Urinary bladder (tissue), 4 donors: ENCODE measurements around the gene PKD2. TPM values are rescaled to one million over a fixed set of nuclear protein-coding genes. Genes with fewer than 3 reads are reported as not detected.
A peak's percentile ranks its signal among the peaks of the same experiment; 100 is the strongest.

ENCODE experiments used
- DNase-seq: peaks from one replicate; pipeline ENCODE4 v3.0.0-alpha.2; 2015; ENCODE audit errors: extremely low spot score
- H3K27ac ChIP-seq: one replicate; pipeline ENCODE4 v1.5.1; 2013; ENCODE audit warnings: low read depth, mild to moderate bottlenecking, moderate library complexity
- H3K36me3 ChIP-seq: one replicate; pipeline ENCODE4 v1.6.1; 2013; ENCODE audit warnings: mild to moderate bottlenecking, moderate library complexity; ENCODE audit not compliant: insufficient read depth
- H3K4me1 ChIP-seq: one replicate; pipeline ENCODE4 v1.6.1; 2013; ENCODE audit warnings: mild to moderate bottlenecking, moderate library complexity; ENCODE audit not compliant: insufficient read depth
- H3K4me3 ChIP-seq: one replicate; pipeline ENCODE4 v1.5.1; 2013; ENCODE audit warnings: low read depth, low read length
- WGBS: extraction: QIAGEN DNeasy Blood & Tissue Kit; methylation state at CpG from one replicate; pipeline ENCODE4 v1.1.7; 2013; 5-methylcytosine and 5-hydroxymethylcytosine counted together
- polyA plus RNA-seq: library from polyadenylated mRNA; stranded (reverse); fragments of 200-250 nt; gene quantifications from one replicate; pipeline ENCODE4 v1.2.3, GENCODE V29; 2013
- total RNA-seq: library from RNA; depleted of rRNA; stranded (reverse); fragments of >200 nt; gene quantifications from one replicate; pipeline ENCODE4 v1.2.3, GENCODE V29; 2014
- donor health status: healthy with polysubstance abuse.
- donor health status: healthy.

The PKD2 gene
- total RNA-seq = 101 TPM
- 33.4 TPM for polyA plus RNA-seq

DNA sequence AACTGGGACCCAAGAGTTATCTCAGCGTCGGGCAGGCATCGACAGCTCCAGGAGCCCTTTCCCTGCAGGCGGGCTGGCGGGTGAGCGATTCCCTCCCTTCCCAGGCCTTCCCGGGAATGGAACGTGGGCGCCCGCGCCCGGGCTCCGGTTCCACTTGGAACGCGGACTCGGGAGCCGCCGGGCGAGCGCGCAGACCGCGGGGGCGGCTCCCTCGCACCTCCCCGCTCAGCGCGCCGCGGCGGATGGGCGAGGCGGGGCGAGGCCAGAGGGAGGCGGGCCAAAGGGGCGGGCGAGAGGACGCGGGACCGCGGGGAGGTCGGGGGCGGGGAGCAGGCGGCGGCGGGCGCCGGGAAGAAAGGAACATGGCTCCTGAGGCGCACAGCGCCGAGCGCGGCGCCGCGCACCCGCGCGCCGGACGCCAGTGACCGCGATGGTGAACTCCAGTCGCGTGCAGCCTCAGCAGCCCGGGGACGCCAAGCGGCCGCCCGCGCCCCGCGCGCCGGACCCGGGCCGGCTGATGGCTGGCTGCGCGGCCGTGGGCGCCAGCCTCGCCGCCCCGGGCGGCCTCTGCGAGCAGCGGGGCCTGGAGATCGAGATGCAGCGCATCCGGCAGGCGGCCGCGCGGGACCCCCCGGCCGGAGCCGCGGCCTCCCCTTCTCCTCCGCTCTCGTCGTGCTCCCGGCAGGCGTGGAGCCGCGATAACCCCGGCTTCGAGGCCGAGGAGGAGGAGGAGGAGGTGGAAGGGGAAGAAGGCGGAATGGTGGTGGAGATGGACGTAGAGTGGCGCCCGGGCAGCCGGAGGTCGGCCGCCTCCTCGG lies at the start of gene PKD2:
PKD2 (plus strand) TSS at position 332 of the 818 bp plus-strand sequence; CDS start at position 431, 99 bp downstream.
- WGBS = under 1% methylated on average over 116 of the region's 116 CpGs
- peak within 1 kb of the TSS; percentile 70 for H3K27ac ChIP-seq
- peak within 1 kb of the TSS; percentile 98 for H3K4me3 ChIP-seq
- H3K36me3 ChIP-seq = no peaks in the 10 kb centered on the region
- DNase-seq = no peak
- H3K4me1 ChIP-seq = no peaks in the 10 kb centered on the region

DNA sequence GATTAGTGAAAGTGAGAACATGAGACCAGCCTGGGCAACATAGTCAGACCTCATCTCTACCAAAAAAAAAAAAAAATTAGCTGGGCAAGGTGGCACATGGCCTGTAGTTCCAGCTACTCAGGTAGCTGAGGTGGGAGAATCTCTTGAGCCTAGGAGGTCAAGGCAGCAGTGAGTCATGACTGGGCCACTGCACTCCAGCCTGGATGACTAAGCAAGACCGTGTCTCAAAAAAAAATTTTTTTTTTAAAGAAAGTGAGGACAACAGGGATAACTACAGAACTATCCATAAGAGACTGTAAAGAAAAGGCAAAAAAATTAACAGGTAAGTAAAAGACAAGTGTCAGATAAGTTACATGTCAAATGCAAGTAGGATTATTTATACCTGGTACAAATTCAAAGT lies 45.4 kb upstream of the PKD2 start:
- no peaks in the 10 kb centered on the region for H3K4me1 ChIP-seq
- H3K4me3 ChIP-seq = no peak overlapping the region
- no peak for DNase-seq
- no peak overlapping the region for H3K27ac ChIP-seq
- 55% methylated on average over 1 of the region's 1 CpG for WGBS
- no peaks in the 10 kb centered on the region for H3K36me3 ChIP-seq

DNA sequence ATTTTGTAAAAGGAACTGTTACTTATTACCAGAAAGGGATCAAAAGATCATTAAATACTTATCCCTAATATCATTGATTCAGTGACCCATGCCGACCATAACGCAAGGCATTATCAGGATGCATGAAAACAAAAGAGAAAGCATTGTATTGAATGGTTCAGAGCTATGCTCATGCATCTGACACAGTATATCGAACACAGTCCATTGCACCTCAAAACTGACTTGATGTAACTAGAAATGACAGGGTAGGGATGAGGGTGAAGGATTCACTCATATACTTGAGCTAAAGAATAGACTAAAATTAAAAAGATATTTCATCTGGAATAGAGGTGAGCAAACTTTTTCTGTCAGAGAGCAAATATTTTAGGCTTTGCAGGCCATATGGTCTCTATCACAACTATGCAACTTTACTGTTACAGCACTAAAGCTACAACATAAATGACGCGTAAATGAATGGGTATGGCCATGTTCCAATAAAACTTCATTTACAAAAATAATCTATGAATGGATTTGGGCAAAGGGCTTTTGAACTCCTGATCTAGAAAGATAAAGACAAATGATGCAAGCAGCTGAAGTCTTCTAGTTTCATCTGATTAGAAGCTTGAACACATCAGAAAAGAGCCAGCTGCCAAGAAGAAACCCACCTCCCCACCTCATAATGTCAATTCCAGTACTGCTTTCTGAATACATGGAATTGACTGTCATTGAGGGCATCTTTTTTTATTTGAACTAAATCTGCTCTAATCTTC lies 44.9 kb upstream of the PKD2 start:
- no peak for DNase-seq
- no peak overlapping the region for H3K4me3 ChIP-seq
- no peaks in the 10 kb centered on the region for H3K4me1 ChIP-seq
- no peak overlapping the region for H3K27ac ChIP-seq
- no peaks in the 10 kb centered on the region for H3K36me3 ChIP-seq
- 66% methylated on average over 5 of the region's 5 CpGs for WGBS

DNA sequence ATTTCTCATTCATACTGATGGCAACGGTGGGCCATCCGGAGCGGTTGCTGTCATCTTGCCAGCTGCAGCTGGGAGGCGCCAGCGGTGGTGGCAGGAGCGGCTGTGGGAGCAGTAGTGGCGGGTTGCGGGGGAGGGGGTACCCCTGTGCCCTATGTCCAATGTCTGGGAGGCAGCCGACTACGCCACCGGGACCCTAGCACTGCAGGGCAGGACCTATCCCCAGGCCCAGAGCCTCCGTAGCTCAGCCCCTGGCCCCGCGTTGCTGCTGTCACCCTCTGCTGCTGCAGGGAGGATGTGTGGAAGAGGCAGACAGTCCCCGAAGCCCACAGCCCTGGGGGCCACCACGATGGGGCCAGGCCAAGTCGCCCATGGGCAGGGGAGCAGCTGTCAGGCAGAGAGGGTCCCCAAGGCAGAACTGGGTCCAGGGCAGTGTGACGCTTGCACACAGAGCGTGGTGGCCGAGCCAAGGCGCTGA lies 41.9 kb upstream of the PKD2 start:
- no peaks in the 10 kb centered on the region for H3K4me1 ChIP-seq
- no peak overlapping the region for H3K4me3 ChIP-seq
- H3K36me3 ChIP-seq = no peaks in the 10 kb centered on the region
- 92% methylated on average over 21 of the region's 21 CpGs for WGBS
- H3K27ac ChIP-seq = no peak overlapping the region
- DNase-seq = no peak

DNA sequence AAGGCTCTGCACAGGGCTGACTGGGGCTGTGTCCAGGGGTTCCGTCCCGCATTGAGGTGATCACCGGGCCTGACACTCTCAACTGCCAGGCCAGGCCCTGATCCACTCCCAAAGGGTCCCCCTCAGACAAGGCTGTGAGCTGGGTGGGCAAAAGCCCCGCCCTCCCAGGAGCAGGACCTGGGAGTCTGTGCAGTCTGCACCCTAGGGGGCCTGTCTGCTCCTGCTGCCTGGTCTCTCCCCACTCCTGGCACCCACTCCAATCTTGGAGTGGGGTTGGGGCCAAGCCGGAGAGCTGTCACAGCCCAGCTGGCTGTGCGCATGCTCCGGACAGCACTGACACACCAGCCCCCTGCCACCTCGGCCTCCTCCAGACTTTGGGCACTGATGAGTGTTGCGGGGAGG lies 41.3 kb upstream of the PKD2 start:
- H3K27ac ChIP-seq = no peak overlapping the region
- H3K4me1 ChIP-seq = no peaks in the 10 kb centered on the region
- no peak overlapping the region for H3K4me3 ChIP-seq
- DNase-seq = no peak
- no peaks in the 10 kb centered on the region for H3K36me3 ChIP-seq
- 96% methylated on average over 9 of the region's 9 CpGs for WGBS

DNA sequence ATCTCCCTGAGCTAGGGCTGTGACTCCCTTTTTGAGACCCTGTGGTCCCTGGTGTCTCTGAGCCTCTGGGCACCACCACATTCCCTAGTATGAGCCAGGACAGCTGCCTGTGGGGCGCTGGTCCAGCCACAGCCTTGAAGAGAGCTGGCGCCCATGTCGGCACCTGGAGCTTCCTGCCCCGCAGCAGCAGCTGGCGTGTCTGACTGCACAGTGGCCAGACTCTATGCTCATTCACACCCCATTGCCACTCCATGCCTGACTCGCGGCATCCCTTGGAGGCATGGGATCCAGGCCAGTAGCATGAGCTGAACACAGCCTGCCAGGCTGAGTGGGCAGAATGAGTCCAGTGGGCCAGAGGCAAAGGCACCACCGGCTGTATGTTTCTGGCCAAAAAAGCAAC lies 40.2 kb upstream of the PKD2 start:
- no peaks in the 10 kb centered on the region for H3K36me3 ChIP-seq
- WGBS = 96% methylated on average over 8 of the region's 8 CpGs

DNA sequence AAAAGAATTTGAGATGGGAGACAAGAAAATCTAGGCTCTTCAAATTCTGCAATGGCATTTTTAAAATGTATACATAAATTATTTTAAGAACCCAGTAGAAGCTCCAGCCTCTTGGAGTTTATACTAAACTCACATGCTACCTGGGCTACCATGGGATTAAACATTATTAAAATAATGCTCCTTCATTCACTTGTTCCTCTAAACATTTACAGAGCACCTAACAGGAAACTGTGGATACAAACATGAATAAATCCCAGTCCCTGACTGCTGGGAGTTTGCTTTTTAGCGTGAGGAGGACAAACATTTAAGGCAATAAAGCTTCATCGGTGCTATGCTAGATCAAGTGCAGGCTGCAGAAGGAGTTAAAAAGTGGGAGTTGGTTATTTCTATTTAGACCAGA lies 37.3 kb upstream of the PKD2 start:
- Histone ChIP-seq H3K36me3 (no peaks in the 10 kb centered on the region), H3K4me3 (no peak overlapping the region), H3K27ac (no peak overlapping the region), H3K4me1 (no peaks in the 10 kb centered on the region)
- WGBS = 63% methylated on average over 2 of the region's 2 CpGs
- no peak for DNase-seq

More for the DNA sequence above, 40.2 kb upstream of the PKD2 start:
- H3K4me3 ChIP-seq = no peak overlapping the region
- H3K4me1 ChIP-seq = no peaks in the 10 kb centered on the region
- DNase-seq = no peak
- H3K27ac ChIP-seq = no peak overlapping the region

DNA sequence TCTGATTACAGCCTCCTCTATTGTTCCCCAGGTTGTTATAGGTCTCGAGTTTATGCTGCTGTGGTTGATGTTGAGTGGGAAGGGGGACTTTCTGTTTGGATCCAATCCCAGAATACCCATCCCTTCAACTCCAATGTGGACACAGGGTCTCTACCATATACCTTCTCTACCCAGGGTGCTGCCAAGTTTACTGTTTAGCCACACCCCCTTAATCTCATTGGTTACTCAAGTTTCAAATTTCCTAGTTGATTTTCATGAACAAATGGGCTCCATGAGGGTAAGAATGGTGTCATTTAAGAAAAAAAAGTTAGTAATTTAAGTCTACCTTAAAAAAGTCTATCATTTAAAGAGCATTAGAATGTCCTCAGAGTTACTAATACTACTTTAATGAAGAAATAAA lies 35.6 kb upstream of the PKD2 start:
- Histone ChIP-seq H3K4me3 (no peak overlapping the region), H3K4me1 (no peaks in the 10 kb centered on the region), H3K36me3 (no peaks in the 10 kb centered on the region), H3K27ac (no peak overlapping the region)
- DNase-seq = no peak
- 35% methylated on average over 1 of the region's 1 CpG for WGBS

DNA sequence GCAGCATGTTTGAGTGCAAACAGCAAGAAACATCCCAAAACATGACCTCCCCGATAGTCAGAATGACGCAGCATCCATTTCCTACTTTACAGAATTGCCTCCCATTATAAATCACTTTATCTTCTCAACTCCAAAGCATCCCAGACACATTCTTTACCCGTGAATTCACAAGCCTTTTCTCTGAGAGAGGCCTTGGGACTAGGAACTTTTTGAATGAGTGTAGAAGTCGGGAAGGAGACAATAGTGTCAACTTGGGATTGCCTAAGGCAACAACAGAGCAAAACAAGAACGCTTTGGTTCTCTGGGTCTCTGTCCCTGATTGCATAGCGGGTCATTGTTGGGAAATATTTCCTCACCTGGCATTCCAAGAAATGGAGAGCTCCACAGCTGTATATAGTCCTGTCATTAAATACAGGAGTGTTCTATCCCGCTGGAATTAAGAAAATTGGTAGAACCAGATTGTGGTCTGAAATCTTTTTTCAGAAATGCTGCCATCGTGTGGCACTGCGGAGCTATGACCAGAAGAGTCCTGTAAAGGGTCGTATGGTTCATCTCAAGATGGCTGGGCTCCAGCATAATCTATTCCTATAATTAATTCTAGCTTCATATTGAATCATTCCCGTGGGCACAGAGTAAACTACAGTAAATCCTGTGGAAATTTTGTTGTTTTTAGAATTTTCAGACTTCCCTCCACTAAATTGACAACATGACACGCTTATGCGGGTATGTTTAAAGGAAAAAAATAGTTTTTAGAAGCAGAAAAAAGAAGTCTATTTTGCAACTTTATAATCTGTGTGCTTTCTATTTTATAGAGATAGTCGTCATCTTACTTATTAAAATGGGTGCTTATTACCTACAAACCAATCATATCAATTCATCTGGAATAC lies 33.9 kb upstream of the PKD2 start:
- peak; percentile 13 for DNase-seq
- no peak overlapping the region for H3K4me3 ChIP-seq
- no peaks in the 10 kb centered on the region for H3K36me3 ChIP-seq
- H3K4me1 ChIP-seq = no peaks in the 10 kb centered on the region
- 30% methylated on average over 14 of the region's 14 CpGs for WGBS
- H3K27ac ChIP-seq = no peak overlapping the region

DNA sequence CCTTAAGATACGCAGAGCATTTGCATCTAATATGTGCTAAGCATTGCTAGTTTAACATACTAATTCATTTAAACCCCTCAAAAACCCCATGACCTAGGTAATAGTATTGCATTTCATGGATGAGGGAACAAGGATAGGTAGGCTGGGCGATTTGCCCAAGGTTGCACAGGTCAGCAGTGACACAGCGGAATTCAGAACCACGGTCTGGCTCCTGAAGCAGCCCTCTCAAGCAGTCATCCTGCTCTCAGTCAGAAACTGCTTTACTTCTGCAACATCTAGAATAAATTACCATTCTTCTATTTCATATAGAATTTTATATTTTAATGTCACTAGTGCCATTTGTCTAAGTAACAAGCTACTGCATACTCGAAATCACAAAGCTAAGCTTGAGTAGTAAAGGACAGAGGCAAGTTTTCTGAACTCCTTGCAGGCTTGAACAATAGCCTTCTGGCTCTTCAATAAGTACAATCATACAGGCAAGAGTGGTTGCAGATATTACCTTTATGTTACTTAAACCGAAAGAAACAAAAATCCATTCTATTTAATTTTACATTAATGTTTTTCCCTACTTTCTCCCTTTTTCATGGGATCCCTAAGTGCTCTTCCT lies 32.5 kb upstream of the PKD2 start:
- DNase-seq = no peak
- no peaks in the 10 kb centered on the region for H3K36me3 ChIP-seq
- no peak overlapping the region for H3K27ac ChIP-seq
- no peak overlapping the region for H3K4me3 ChIP-seq
- H3K4me1 ChIP-seq = no peaks in the 10 kb centered on the region
- WGBS = 80% methylated on average over 6 of the region's 6 CpGs

DNA sequence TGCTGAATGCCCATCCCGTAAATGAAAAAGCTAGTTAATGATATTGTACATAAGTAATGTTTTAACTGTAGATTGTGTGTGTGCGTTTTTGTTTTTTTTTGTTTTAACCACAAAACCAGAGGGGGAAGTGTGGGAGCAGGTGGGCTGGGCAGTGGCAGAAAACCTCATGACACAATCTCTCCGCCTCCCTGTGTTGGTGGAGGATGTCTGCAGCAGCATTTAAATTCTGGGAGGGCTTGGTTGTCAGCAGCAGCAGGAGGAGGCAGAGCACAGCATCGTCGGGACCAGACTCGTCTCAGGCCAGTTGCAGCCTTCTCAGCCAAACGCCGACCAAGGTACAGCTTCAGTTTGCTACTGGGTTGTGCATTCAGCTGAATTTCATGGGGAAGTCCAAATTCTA lies 32.0 kb upstream of the PKD2 start, which contains the start of gene SPP1:
SPP1 (plus strand) TSS at position 249 of the 400 bp plus-strand sequence. CDS start 1,182 bp downstream, outside the sequence.
- DNase-seq = no peak
- WGBS = 37% methylated on average over 8 of the region's 8 CpGs
- H3K4me3 ChIP-seq = no peak within 1 kb of the TSS
- H3K36me3 ChIP-seq = no peaks in the 10 kb centered on the region
- H3K27ac ChIP-seq = no peak within 1 kb of the TSS
- no peaks in the 10 kb centered on the region for H3K4me1 ChIP-seq

DNA sequence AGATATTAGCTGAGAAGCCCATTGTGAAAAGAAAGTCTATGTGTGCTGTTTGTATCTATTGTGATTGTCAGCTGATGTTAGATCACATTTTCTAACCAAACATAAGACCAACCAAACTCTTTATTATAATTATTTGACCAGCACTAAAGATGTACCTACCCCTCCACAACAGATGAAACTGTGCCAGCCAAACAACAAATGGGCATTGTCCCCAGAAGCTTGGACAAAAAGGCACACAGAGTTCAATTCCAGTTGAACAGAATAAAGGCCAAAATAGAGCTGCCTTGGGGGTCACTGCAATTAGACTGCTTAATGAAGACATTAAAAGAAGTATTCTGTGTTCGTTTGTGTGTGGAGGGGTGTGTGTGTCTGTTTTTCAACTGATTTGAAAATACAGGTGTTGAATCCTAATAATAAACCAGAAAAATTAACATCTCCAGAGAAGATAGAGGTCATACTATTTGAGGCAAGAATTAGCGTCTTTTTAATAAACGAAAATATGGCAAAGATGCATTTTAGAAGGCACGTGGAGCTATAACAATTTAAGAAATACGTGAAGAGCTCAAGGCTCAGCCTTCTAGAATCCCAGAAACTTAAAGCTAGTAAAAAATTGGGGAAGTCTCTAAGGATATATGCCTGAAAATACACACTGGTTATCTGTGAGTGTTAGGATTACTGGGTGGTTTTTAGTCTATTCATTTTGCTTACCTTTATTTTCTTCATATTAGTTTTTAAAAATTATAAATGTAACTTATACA lies 29.7 kb upstream of the PKD2 start:
- whole genome bisulfite sequencing = 82% methylated on average over 5 of the region's 5 CpGs

More for the DNA sequence above, 29.7 kb upstream of the PKD2 start:
- no peaks in the 10 kb centered on the region for H3K4me1 ChIP-seq
- no peak for DNase-seq
- no peaks in the 10 kb centered on the region for H3K36me3 ChIP-seq
- no peak overlapping the region for H3K4me3 ChIP-seq
- H3K27ac ChIP-seq = no peak overlapping the region
